SU-DHL-6 (cell line): ENCODE data around the gene HRH2.

Experiments used
- H2AFZ ChIP-seq: fragments of 200-600 bp; sonication (generic); 2 replicates; pipeline ENCODE4 v1.6.1; 2014; ENCODE audit warnings: low read depth, mild to moderate bottlenecking, moderate library complexity, mixed read lengths, antibody characterized with exemption, low read length; ENCODE audit not compliant: severe bottlenecking
- H3F3A ChIP-seq: fragments of 200-600 bp; shearing (Covaris generic); 2 replicates; pipeline ENCODE4 v1.6.0; 2016; ENCODE audit warnings: antibody characterized with exemption, mild to moderate bottlenecking; ENCODE audit not compliant: insufficient read depth
- H3K27ac ChIP-seq: fragments of 200-600 bp; sonication (generic); 2 replicates; pipeline ENCODE4 v1.5.1; 2016; ENCODE audit warnings: low read depth, mild to moderate bottlenecking, low read length, moderate library complexity, mixed read lengths
- H3K27me3 ChIP-seq: fragments of 200-600 bp; sonication (generic), shearing (Covaris generic); 2 replicates; pipeline ENCODE4 v1.6.0; 2014; ENCODE audit warnings: mild to moderate bottlenecking, low read length
- H3K36me3 ChIP-seq: fragments of 200-600 bp; sonication (generic); 2 replicates; pipeline ENCODE4 v1.6.1; 2014; ENCODE audit warnings: mild to moderate bottlenecking, low read length, mixed read lengths
- H3K4me2 ChIP-seq: fragments of 300-600, 200-600 bp; shearing (Covaris generic), sonication (generic); 2 replicates; pipeline ENCODE4 v1.6.0; 2014; ENCODE audit warnings: low read length, low read depth, mild to moderate bottlenecking; ENCODE audit not compliant: poor library complexity, severe bottlenecking
- H3K4me3 ChIP-seq: fragments of 200-600 bp; sonication (generic); 2 replicates; pipeline ENCODE4 v1.5.1; 2014; ENCODE audit warnings: antibody characterized with exemption, low read length, mild to moderate bottlenecking, mixed read lengths; ENCODE audit not compliant: insufficient read depth, poor library complexity, severe bottlenecking
- H3K79me2 ChIP-seq: fragments of 200-600 bp; sonication (generic); 2 replicates; pipeline ENCODE4 v1.6.1; 2014; ENCODE audit warnings: mild to moderate bottlenecking, low read length, moderate library complexity; ENCODE audit not compliant: insufficient read depth
- H3K9ac ChIP-seq: fragments of 200-600 bp; sonication (generic); 2 replicates; pipeline ENCODE4 v1.7.0; 2014; ENCODE audit warnings: mild to moderate bottlenecking, low read length
- H3K9me2 ChIP-seq: fragments of 200-600 bp; sonication (generic); replicated peaks from 2 replicates; pipeline ENCODE4 v1.6.1; 2014; ENCODE audit warnings: low read length; ENCODE audit not compliant: insufficient read depth
- H3K9me3 ChIP-seq: fragments of 200-600 bp; sonication (generic); 2 replicates; pipeline ENCODE4 v1.6.1; 2014; ENCODE audit warnings: low read length, mixed read lengths; ENCODE audit not compliant: insufficient read depth
- H4K20me1 ChIP-seq: fragments of 200-600 bp; sonication (generic); 2 replicates; pipeline ENCODE4 v1.6.1; 2014; ENCODE audit warnings: low read depth, mild to moderate bottlenecking, antibody characterized with exemption, low read length, moderate library complexity, mixed read lengths
- CTCF ChIP-seq: fragments of 200-600 bp; sonication (generic); IDR thresholded peaks from one replicate; pipeline ENCODE4 v1.5.1; 2017; ENCODE audit warnings: antibody characterized with exemption, mild to moderate bottlenecking, low read length, moderate library complexity; ENCODE audit not compliant: insufficient read depth, poor library complexity, severe bottlenecking
- EZH2phosphoT487 ChIP-seq: fragments of 200-600 bp; sonication (generic), shearing (Covaris generic); conservative IDR thresholded peaks from 2 replicates; pipeline ENCODE4 v1.6.1; 2018; ENCODE audit warnings: mild to moderate bottlenecking, antibody characterized with exemption, low read length, moderate library complexity, mixed read lengths

HRH2 gene

GRCh38 chr5:175745210-175745609, 87.3 kb downstream of the HRH2 start:
- no peaks in the 10 kb centered on the region for H3K27me3 ChIP-seq
- TF ChIP-seq CTCF (no peak), EZH2phosphoT487 (no peak)
- no peak overlapping the region for H3K4me2 ChIP-seq
- no peak overlapping the region for H3K9ac ChIP-seq
- H3K27ac ChIP-seq: no peak overlapping the region
- H3K9me3 ChIP-seq: no peaks in the 10 kb centered on the region
- H2AFZ ChIP-seq: no peak overlapping the region
- H3K79me2 ChIP-seq: no peaks in the 10 kb centered on the region
- no peaks in the 10 kb centered on the region for H3F3A ChIP-seq
- H3K4me3 ChIP-seq: no peak overlapping the region
- no peaks in the 10 kb centered on the region for H4K20me1 ChIP-seq
- no peaks in the 10 kb centered on the region for H3K9me2 ChIP-seq
- no peaks in the 10 kb centered on the region for H3K36me3 ChIP-seq

GRCh38 chr5:175746851-175747250, 89.0 kb downstream of the HRH2 start:
- no peak overlapping the region for H3K9ac ChIP-seq
- H3K27ac ChIP-seq: no peak overlapping the region
- H4K20me1 ChIP-seq: no peaks in the 10 kb centered on the region
- no peaks in the 10 kb centered on the region for H3K79me2 ChIP-seq
- no peak for TF ChIP-seq CTCF
- TF ChIP-seq EZH2phosphoT487: no peak
- H3F3A ChIP-seq: no peaks in the 10 kb centered on the region
- no peak overlapping the region for H3K4me3 ChIP-seq
- no peak overlapping the region for H2AFZ ChIP-seq
- no peaks in the 10 kb centered on the region for H3K9me3 ChIP-seq
- no peaks in the 10 kb centered on the region for H3K36me3 ChIP-seq
- no peaks in the 10 kb centered on the region for H3K9me2 ChIP-seq
- no peaks in the 10 kb centered on the region for H3K27me3 ChIP-seq
- no peak overlapping the region for H3K4me2 ChIP-seq

GRCh38 chr5:175747539-175748060, 89.7 kb downstream of the HRH2 start:
- H4K20me1 ChIP-seq: no peaks in the 10 kb centered on the region

More at GRCh38 chr5:175747539-175748060, 89.7 kb downstream of the HRH2 start:
- no peaks in the 10 kb centered on the region for H3K79me2 ChIP-seq
- H3K4me2 ChIP-seq: no peak overlapping the region
- H3K4me3 ChIP-seq: no peak overlapping the region
- no peak for TF ChIP-seq EZH2phosphoT487
- no peak for TF ChIP-seq CTCF
- no peak overlapping the region for H3K9ac ChIP-seq
- H3K36me3 ChIP-seq: no peaks in the 10 kb centered on the region
- no peaks in the 10 kb centered on the region for H3K9me2 ChIP-seq
- H3K9me3 ChIP-seq: no peaks in the 10 kb centered on the region
- H3F3A ChIP-seq: no peaks in the 10 kb centered on the region
- no peak overlapping the region for H3K27ac ChIP-seq
- H3K27me3 ChIP-seq: no peaks in the 10 kb centered on the region
- no peak overlapping the region for H2AFZ ChIP-seq
